Ishikawa (cell line): ENCODE results near the gene URAD.

Experiments used
- EGR1 ChIP-seq: IDR thresholded peaks from 2 replicates; pipeline ENCODE4 v1.6.1; 2012
- TAF1 ChIP-seq: IDR thresholded peaks from 2 replicates; pipeline ENCODE4 v1.6.1; 2012; ENCODE audit warnings: low read depth, mild to moderate bottlenecking
- TCF12 ChIP-seq: IDR thresholded peaks from 2 replicates; pipeline ENCODE4 v1.6.1; 2012; ENCODE audit warnings: low read depth

The URAD gene

DNA sequence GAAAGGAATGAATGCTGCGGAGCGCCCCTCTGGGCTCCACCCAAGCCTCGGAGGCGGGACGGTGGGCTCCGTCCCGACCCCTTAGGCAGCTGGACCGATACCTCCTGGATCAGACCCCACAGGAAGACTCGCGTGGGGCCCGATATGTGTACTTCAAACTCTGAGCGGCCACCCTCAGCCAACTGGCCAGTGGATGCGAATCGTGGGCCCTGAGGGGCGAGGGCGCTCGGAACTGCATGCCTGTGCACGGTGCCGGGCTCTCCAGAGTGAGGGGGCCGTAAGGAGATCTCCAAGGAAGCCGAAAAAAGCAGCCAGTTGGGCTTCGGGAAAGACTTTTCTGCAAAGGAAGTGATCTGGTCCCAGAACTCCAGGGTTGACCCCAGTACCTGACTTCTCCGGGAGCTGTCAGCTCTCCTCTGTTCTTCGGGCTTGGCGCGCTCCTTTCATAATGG, 60.1 kb downstream of the URAD start:
- no peak for TF ChIP-seq EGR1
- TF ChIP-seq TCF12: no peak
- TF ChIP-seq TAF1: no peak
